GM12874 (cell line): ENCODE data around the gene CIITA.

Experiments
- TF ChIP-seq, protein P1 (sequence below): IDR thresholded peaks from 2 replicates; pipeline ENCODE4 v1.5.1; 2011; ENCODE audit warnings: low read depth, mild to moderate bottlenecking, control low read depth, low read length, moderate library complexity; ENCODE audit not compliant: insufficient read depth

CIITA gene

GRCh38 chr16:10902999-10903398 lies 26.0 kb downstream of the CIITA start:
- TF ChIP-seq, protein P1, sequence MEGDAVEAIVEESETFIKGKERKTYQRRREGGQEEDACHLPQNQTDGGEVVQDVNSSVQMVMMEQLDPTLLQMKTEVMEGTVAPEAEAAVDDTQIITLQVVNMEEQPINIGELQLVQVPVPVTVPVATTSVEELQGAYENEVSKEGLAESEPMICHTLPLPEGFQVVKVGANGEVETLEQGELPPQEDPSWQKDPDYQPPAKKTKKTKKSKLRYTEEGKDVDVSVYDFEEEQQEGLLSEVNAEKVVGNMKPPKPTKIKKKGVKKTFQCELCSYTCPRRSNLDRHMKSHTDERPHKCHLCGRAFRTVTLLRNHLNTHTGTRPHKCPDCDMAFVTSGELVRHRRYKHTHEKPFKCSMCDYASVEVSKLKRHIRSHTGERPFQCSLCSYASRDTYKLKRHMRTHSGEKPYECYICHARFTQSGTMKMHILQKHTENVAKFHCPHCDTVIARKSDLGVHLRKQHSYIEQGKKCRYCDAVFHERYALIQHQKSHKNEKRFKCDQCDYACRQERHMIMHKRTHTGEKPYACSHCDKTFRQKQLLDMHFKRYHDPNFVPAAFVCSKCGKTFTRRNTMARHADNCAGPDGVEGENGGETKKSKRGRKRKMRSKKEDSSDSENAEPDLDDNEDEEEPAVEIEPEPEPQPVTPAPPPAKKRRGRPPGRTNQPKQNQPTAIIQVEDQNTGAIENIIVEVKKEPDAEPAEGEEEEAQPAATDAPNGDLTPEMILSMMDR = no peak

- TF ChIP-seq, protein P1 = no peak
These were observed 29.5 kb downstream of the CIITA start for GRCh38 chr16:10906482-10906881.

GRCh38 chr16:10906914-10907756 lies 30.1 kb downstream of the CIITA start:
- TF ChIP-seq, protein P1 = no peak

- TF ChIP-seq, protein P1 = no peak
These were observed 30.7 kb downstream of the CIITA start for GRCh38 chr16:10907757-10908045.

DNA sequence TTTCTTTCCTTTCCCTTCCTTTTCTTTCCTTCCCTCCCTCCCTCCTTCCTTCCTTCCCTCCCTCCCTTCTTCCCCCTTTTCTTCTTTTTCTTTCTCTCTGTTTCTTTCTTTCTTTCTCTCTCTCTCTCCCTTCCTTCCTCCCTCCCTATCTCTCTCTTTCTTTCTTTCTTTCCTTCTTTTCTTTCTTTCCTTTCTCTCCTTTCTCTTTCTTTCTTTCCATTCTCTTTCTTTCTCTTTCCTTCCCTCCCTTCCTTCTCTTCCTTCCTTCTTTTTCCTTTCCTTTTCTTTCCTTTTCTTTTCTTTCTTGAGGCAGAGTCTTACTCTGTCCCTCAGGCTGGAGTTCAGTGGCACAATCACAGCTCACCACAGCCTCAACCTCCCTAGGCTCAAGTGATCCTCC lies 34.3 kb downstream of the CIITA start:
- TF ChIP-seq, protein P1 = no peak

DNA sequence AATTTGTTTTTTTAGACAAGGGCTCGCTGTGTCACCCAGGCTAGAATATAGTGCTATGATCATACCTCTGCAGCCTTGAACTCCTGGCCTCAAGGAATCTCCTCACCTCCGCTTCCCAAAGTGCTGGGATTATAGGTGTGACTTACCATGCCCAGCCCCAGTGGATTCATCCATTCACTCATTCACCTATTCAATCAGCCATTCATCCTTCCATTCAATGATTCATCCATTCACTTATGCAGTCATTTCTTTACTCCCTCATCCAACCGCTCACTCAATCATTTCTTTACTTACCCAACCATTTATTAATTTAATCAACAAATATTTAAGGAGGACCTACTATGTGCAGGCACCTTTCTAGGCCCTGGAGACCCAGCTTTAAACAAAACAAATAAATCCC lies 39.5 kb downstream of the CIITA start:
- TF ChIP-seq, protein P1 = no peak

DNA sequence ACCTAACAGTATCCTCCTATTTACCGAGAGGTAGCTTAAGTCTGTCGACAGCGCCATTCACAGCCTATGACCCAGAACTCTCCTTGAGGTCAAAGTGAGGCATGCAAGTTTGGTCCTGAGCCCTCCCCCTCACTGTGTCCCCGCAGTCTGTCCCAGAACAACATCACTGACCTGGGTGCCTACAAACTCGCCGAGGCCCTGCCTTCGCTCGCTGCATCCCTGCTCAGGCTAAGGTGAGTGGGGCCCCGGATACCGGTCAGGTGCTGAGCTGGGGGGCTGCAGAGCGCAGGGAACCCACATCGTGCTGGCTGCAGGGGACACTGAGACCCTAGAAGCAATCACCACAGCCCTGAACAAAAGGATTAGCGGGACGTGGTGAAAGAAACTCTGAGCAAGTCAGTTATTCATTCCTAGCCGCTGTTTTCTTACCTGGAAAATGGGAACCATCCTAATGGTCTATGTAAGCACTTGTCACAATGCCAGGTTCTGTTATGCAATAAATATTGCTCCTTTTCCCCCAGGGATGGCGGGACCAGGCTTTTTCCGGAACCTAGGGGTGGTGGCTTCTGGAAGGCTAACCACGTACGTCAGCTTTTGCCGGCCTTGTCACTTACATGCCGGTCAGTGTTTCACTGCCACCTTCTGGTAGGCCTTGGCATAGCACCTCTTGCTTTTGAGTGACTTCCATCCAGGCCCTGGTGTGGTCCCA lies 41.4 kb downstream of the CIITA start:
- TF ChIP-seq, protein P1 = peak; percentile 98
